ENCODE results near the gene IVD. TPM values are rescaled to one million over a fixed set of nuclear protein-coding genes. Genes with fewer than 3 reads are reported as not detected.

Gene IVD
- total and polyA plus RNA-seq, 9 of the 15 experiments (the other 6 are each of a cell fraction or from before 2014, with no cell fraction given) = 0.15 to 4.5 (median 2.4) TPM

DNA sequence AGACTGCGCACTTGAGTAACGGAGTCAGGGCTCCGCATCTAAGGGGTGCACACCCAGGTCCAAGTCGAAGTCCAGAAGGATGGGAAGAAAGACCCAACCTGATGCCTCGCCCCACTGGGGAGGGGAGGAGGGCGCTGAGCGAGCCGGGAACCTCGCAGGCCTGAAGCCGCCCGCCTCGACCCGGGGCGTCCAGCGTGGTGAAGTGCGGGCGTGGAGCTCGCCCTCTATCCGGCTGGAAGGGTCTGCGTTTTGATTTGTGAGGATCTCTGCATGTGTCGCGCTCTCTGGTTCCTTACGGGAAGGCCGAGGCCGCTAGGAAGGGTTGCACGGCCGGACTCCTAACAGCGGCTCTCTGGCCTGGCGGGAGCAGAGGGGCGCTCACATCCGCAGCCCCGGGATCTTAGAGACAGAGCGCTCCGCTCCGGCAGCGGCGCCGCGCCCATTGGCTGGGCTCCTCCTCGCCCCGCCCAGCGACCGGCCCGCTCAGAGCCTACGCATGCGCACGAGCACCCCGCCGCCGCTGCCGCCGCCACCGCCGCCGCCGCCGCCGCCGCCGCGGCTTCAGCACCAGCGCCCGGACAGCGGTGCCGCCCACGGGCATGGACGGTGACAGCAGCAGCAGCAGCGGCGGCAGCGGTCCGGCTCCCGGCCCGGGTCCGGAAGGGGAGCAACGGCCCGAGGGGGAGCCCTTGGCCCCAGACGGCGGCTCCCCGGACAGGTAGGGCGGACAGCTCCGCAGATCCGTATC is 47.7 kb upstream of the IVD start, which contains the start of gene DISP2 (continued):
- TF ChIP-seq ZBTB1 (CRISPR knock-in tag; IDR thresholded peaks at IDR 0.05; ENCODE audit: borderline replicate concordance, low read depth) (peak; percentile 90), PCBP1 (IDR thresholded peaks at IDR 0.05; ENCODE audit: low read depth, low read length, poor library complexity, severe bottlenecking) (peak; percentile 30), SAP30 (IDR thresholded peaks at IDR 0.05; ENCODE audit: borderline replicate concordance, insufficient read depth, low read depth, low read length, poor library complexity, severe bottlenecking) (peak; percentile 81), CC2D1A (IDR thresholded peaks at IDR 0.05) (no peak), HDAC8 (tag; IDR thresholded peaks at IDR 0.05) (0 out of 2 replicates have a peak, but pooled peaks have one; percentile 21)
- TF ChIP-seq, protein P1, sequence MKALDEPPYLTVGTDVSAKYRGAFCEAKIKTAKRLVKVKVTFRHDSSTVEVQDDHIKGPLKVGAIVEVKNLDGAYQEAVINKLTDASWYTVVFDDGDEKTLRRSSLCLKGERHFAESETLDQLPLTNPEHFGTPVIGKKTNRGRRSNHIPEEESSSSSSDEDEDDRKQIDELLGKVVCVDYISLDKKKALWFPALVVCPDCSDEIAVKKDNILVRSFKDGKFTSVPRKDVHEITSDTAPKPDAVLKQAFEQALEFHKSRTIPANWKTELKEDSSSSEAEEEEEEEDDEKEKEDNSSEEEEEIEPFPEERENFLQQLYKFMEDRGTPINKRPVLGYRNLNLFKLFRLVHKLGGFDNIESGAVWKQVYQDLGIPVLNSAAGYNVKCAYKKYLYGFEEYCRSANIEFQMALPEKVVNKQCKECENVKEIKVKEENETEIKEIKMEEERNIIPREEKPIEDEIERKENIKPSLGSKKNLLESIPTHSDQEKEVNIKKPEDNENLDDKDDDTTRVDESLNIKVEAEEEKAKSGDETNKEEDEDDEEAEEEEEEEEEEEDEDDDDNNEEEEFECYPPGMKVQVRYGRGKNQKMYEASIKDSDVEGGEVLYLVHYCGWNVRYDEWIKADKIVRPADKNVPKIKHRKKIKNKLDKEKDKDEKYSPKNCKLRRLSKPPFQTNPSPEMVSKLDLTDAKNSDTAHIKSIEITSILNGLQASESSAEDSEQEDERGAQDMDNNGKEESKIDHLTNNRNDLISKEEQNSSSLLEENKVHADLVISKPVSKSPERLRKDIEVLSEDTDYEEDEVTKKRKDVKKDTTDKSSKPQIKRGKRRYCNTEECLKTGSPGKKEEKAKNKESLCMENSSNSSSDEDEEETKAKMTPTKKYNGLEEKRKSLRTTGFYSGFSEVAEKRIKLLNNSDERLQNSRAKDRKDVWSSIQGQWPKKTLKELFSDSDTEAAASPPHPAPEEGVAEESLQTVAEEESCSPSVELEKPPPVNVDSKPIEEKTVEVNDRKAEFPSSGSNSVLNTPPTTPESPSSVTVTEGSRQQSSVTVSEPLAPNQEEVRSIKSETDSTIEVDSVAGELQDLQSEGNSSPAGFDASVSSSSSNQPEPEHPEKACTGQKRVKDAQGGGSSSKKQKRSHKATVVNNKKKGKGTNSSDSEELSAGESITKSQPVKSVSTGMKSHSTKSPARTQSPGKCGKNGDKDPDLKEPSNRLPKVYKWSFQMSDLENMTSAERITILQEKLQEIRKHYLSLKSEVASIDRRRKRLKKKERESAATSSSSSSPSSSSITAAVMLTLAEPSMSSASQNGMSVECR (CRISPR knock-in tag; IDR thresholded peaks at IDR 0.05) = peak; percentile 97
- TF ChIP-seq, protein P2, sequence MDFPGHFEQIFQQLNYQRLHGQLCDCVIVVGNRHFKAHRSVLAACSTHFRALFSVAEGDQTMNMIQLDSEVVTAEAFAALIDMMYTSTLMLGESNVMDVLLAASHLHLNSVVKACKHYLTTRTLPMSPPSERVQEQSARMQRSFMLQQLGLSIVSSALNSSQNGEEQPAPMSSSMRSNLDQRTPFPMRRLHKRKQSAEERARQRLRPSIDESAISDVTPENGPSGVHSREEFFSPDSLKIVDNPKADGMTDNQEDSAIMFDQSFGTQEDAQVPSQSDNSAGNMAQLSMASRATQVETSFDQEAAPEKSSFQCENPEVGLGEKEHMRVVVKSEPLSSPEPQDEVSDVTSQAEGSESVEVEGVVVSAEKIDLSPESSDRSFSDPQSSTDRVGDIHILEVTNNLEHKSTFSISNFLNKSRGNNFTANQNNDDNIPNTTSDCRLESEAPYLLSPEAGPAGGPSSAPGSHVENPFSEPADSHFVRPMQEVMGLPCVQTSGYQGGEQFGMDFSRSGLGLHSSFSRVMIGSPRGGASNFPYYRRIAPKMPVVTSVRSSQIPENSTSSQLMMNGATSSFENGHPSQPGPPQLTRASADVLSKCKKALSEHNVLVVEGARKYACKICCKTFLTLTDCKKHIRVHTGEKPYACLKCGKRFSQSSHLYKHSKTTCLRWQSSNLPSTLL (IDR thresholded peaks at IDR 0.05) = no peak
- TF ChIP-seq, protein P3, sequence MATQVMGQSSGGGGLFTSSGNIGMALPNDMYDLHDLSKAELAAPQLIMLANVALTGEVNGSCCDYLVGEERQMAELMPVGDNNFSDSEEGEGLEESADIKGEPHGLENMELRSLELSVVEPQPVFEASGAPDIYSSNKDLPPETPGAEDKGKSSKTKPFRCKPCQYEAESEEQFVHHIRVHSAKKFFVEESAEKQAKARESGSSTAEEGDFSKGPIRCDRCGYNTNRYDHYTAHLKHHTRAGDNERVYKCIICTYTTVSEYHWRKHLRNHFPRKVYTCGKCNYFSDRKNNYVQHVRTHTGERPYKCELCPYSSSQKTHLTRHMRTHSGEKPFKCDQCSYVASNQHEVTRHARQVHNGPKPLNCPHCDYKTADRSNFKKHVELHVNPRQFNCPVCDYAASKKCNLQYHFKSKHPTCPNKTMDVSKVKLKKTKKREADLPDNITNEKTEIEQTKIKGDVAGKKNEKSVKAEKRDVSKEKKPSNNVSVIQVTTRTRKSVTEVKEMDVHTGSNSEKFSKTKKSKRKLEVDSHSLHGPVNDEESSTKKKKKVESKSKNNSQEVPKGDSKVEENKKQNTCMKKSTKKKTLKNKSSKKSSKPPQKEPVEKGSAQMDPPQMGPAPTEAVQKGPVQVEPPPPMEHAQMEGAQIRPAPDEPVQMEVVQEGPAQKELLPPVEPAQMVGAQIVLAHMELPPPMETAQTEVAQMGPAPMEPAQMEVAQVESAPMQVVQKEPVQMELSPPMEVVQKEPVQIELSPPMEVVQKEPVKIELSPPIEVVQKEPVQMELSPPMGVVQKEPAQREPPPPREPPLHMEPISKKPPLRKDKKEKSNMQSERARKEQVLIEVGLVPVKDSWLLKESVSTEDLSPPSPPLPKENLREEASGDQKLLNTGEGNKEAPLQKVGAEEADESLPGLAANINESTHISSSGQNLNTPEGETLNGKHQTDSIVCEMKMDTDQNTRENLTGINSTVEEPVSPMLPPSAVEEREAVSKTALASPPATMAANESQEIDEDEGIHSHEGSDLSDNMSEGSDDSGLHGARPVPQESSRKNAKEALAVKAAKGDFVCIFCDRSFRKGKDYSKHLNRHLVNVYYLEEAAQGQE (IDR thresholded peaks at IDR 0.05; ENCODE audit: borderline replicate concordance) = peak; percentile 100
- TF ChIP-seq, protein P3 (CRISPR knock-in tag; IDR thresholded peaks at IDR 0.05; ENCODE audit: low read depth) = peak; percentile 100
